GM10266 (cell line): ENCODE data around the gene HOXB4.

Experiments used
- DNase-seq: peaks from one replicate; pipeline ENCODE4 v3.0.0; 2012; ENCODE audit errors: extremely low spot score
- CTCF ChIP-seq: IDR thresholded peaks from 2 replicates; pipeline ENCODE4 v1.5.1; 2012; ENCODE audit warnings: mild to moderate bottlenecking, low read depth; ENCODE audit not compliant: control insufficient read depth, insufficient read depth; ENCODE audit errors: missing control alignments

HOXB4 gene

DNA sequence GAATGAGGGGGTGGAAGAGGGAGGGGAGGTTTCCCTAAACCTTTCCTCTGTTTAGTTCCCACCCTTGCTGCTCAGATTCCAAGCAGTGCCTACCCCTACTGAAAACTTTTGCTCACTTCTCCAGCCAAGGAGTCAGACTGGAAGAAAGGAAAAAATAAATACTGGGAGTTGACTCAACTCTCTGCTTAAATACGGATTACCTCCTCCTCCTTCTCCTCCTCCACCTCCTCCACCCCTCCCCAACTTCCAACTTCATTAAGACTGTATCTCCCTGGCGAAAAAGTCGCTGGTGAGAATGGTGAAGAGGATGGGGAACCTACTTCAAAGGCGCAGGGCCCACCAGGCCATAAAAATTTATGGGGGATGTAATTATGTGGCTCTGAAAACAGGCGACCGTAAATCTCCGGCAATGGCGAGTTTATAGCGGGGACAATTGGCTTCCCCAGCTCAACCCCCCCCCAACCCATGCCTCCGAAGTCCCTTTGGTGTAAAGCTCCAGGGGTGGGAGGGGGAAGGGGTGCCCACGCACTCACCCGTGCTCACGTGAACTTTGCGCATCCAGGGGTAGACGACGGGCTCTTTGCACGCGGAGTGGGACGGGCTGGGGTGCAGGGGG lies 712 bp downstream of the HOXB4 start:
- TF ChIP-seq CTCF = no peak
- no peak for DNase-seq

DNA sequence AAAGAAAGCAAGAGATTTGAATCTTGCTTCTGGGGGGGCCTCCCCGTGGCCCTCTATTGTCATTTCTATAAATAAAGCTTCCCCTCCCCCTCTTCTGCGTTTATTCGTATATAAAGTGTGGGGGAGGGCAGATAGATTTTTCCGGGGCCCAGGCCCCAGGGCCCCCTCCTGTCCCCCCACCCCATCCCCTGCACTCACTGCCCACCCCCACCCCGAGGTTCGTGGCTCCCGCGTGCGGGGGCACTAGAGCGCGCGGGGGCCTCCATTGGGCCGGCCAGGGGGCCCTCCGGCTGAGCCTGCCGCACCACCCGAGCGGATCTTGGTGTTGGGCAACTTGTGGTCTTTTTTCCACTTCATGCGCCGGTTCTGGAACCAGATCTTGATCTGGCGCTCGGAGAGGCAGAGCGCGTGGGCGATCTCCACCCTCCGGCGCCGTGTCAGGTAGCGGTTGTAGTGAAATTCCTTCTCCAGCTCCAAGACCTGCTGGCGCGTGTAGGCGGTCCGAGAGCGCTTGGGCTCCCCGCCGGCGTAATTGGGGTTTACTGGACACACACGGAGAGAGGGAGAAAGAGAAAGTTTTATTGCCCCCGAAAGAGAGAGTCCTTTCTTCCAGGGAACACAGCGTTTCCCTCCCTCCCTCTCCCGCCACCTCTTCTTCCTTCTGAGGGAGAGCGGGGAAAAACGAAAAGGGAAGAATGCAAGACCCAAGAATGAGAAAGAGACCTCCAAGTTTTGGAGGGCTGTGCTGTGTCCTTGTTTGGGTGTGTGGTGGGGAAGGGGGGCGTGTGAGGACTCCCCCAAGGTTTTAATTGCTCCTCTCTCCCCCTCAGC lies 1.5 kb downstream of the HOXB4 start:
- no peak for DNase-seq
- TF ChIP-seq CTCF = no peak

DNA sequence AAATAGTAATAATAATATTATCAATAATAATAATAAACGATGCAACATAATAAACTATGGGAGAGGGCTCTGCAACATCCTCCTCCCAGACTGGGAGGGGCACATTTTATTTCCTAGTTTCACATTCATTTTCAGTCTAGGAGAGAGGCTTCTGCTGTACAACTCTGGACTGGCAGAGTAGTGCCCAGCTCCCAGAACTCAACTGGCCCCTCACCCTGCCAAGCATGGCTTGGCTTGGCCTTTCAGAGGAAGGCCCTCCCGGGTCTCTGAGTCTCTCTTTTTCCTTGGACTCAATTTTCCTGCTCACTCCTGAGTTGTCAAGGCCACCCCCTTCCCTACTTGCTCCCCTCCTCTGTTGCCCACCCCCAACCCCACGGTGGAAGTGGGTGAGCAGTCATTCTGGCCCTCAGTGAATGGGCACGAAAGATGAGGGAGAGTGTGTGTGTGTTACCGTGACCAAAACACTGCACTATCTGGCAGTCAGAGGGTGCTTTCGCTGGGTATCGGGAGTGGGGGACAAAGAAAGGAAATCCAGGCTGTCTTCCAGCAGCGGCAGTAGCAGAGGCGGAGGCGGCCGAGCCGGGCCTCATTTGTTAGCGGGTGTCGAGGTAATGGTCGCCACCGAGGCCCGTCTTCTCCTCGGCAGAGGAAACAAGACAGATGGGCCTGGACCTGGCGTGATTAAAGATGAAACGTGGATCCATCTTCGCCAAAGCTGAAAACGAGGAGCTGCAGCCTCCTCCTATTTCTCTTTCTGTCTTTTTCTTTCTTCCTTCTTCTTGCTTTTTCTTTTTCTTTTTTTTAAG lies 2.3 kb downstream of the HOXB4 start:
- TF ChIP-seq CTCF = no peak
- no peak for DNase-seq

GRCh38 chr17:48575066-48575582 lies 3.0 kb downstream of the HOXB4 start:
- DNase-seq = no peak
- no peak for TF ChIP-seq CTCF

DNA sequence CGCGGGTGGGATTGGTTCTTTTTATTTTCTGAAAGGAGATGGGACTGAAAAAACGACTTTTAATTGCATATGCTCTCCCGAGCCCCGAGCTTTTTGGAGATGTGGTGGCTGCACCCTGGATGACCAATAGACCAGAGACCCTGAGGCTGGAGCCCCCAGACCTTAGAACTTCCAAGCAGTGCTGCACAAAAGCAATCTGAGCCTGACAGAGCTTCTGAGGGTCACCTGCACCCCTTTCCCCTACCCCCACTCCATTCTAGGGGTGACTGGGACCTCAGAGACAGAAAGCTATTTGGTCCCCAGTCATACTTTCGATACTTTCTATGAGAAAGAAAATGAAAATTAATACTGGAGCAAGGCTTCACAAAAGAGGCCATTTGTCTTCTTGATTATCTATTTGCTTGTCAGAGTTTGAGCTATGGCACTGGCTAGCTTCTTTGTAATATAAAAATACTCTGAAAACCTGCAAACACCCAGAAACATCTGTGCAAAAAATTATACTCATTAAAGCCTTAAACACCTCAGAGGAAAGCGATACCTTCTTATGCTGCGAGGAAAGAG lies 3.6 kb downstream of the HOXB4 start:
- no peak for TF ChIP-seq CTCF
- no peak for DNase-seq

GRCh38 chr17:48571826-48572417 lies 6.2 kb downstream of the HOXB4 start:
- DNase-seq = no peak
- no peak for TF ChIP-seq CTCF
